HepG2 (cell line): ENCODE data around the gene ATP7B. TPM values are rescaled to one million over a fixed set of nuclear protein-coding genes. Genes with fewer than 3 reads are reported as not detected.

Experiments used
- FOXJ3 ChIP-seq: sonication (generic); formaldehyde crosslinking; IDR thresholded peaks from 2 replicates; pipeline ENCODE4 v1.4.0; 2020; ENCODE audit warnings: missing genetic modification reagents, mild to moderate bottlenecking, borderline replicate concordance
- MEIS1 ChIP-seq: sonication (generic); formaldehyde crosslinking; IDR thresholded peaks from 2 replicates; pipeline ENCODE4 v1.9.0; 2021; ENCODE audit warnings: mild to moderate bottlenecking, missing genetic modification reagents, moderate library complexity, borderline replicate concordance
- MYC ChIP-seq: sonication (generic); formaldehyde crosslinking; IDR thresholded peaks from 2 replicates; pipeline ENCODE4 v1.9.0; 2021; ENCODE audit warnings: missing genetic modification reagents, borderline replicate concordance
- NFE2L2 ChIP-seq: fragments of 150-350 bp; IDR thresholded peaks from 2 replicates; pipeline ENCODE4 v1.6.1; 2014; ENCODE audit warnings: low read length
- RBFOX2 ChIP-seq: fragments of 200-400 bp; formaldehyde crosslinking; IDR thresholded peaks from 2 replicates; pipeline ENCODE4 v1.6.1; 2017; ENCODE audit warnings: low read depth, mild to moderate bottlenecking, low read length
- SMC3 ChIP-seq: IDR thresholded peaks from 2 replicates; pipeline ENCODE4 v1.6.1; 2011; ENCODE audit warnings: low read length, improper control_type of control experiment
- SP2 ChIP-seq: sonication (generic); formaldehyde crosslinking; IDR thresholded peaks from 2 replicates; pipeline ENCODE4 v1.5.1; 2020; ENCODE audit warnings: mild to moderate bottlenecking, missing genetic modification reagents
- ZEB1 ChIP-seq: IDR thresholded peaks from 2 replicates; pipeline ENCODE4 v1.6.1; 2012; ENCODE audit warnings: mild to moderate bottlenecking, low read depth, inconsistent platforms; ENCODE audit not compliant: insufficient replicate concordance
- ZNF552 ChIP-seq: sonication (generic); formaldehyde crosslinking; IDR thresholded peaks from 2 replicates; pipeline ENCODE4 v1.9.0; 2022; ENCODE audit warnings: missing genetic modification reagents, mild to moderate bottlenecking, borderline replicate concordance
- polyA plus RNA-seq, 8 experiments: library from polyadenylated mRNA; depleted of rRNA in 3 of 8; stranded (reverse) in 7 of 8; unstranded in 1 of 8; fragments of >200 nt; fragmentation: Illumina TruSeq in 4 of 8; extraction: Trizol in 4 of 8; gene quantifications; 2 replicates each; pipeline versions ENCODE4 v1.2.1 to v1.2.3, GENCODE V29; 2011 to 2016; ENCODE audit warnings: low read depth in 4 of 8, missing spikeins in 1 of 8, mixed read lengths in 1 of 8; ENCODE audit not compliant: insufficient read depth in 1 of 8
- total RNA-seq, 5 experiments: library from RNA; depleted of rRNA; stranded (reverse); fragments of >200 nt; fragmentation: Illumina TruSeq; extraction: Trizol; gene quantifications; 2 replicates each; pipeline ENCODE4 v1.2.3, GENCODE V29; 2016; ENCODE audit warnings: low read depth in 1 of 5
- TF ChIP-seq, protein P1 (sequence below): sonication (generic); formaldehyde crosslinking; IDR thresholded peaks from one replicate; pipeline ENCODE4 v1.5.1; 2020; ENCODE audit warnings: mild to moderate bottlenecking, missing genetic modification reagents; ENCODE audit errors: not compliant biosample characterization
- TF ChIP-seq, protein P2 (sequence below): sonication (generic); formaldehyde crosslinking; IDR thresholded peaks from 2 replicates; pipeline ENCODE4 v1.5.1; 2020; ENCODE audit warnings: mild to moderate bottlenecking, moderate library complexity, missing genetic modification reagents
- TF ChIP-seq, protein P3 (sequence below), 2 experiments: sonication (generic) in 1 of 2; formaldehyde crosslinking in 1 of 2; IDR thresholded peaks; 2 replicates each; pipeline versions ENCODE4 v1.6.1 to v1.9.0; 2014 to 2022; ENCODE audit warnings: antibody characterized with exemption in 1 of 2, borderline replicate concordance in 1 of 2, inconsistent platforms in 1 of 2, low read depth in 1 of 2, missing genetic modification reagents in 1 of 2

Gene ATP7B
- total and polyA plus RNA-seq, 2 of the 13 experiments (the other 11 are each of a cell fraction or from before 2014, with no cell fraction given) = 31.8 to 57.4 TPM

DNA sequence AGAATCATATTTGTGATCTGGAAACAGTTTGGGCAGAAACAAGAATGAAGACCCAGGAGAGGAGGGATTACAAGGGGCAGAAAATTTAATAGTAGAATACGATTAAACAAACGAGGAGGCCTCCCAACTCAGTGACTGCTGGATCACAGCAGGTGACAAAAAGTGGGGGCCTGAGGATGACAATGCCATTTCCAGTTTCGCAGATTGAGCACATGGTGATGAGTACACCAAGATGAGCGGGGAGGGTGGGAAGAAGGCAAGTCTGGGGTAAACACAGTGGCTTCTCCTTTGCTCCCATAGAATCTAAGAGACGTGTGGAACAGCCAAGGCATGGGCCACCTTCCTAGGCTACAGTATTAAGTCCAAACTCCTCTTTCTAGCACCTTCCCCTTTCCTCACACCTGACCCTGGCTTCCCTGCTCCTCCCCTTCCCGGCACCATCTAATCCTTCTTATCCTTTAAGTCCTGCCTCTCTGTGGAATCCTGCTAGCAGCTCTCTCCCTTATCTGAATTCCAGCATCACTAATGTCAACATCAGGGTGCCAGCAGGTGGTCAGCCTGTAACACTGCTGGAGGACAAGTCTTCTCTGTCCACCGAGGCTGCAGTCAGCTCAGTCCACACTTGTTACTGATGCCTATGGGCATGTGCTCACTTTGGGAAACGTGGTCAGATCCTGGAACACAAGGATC, 13.5 kb downstream of the ATP7B start (continued):
- TF ChIP-seq, protein P1, sequence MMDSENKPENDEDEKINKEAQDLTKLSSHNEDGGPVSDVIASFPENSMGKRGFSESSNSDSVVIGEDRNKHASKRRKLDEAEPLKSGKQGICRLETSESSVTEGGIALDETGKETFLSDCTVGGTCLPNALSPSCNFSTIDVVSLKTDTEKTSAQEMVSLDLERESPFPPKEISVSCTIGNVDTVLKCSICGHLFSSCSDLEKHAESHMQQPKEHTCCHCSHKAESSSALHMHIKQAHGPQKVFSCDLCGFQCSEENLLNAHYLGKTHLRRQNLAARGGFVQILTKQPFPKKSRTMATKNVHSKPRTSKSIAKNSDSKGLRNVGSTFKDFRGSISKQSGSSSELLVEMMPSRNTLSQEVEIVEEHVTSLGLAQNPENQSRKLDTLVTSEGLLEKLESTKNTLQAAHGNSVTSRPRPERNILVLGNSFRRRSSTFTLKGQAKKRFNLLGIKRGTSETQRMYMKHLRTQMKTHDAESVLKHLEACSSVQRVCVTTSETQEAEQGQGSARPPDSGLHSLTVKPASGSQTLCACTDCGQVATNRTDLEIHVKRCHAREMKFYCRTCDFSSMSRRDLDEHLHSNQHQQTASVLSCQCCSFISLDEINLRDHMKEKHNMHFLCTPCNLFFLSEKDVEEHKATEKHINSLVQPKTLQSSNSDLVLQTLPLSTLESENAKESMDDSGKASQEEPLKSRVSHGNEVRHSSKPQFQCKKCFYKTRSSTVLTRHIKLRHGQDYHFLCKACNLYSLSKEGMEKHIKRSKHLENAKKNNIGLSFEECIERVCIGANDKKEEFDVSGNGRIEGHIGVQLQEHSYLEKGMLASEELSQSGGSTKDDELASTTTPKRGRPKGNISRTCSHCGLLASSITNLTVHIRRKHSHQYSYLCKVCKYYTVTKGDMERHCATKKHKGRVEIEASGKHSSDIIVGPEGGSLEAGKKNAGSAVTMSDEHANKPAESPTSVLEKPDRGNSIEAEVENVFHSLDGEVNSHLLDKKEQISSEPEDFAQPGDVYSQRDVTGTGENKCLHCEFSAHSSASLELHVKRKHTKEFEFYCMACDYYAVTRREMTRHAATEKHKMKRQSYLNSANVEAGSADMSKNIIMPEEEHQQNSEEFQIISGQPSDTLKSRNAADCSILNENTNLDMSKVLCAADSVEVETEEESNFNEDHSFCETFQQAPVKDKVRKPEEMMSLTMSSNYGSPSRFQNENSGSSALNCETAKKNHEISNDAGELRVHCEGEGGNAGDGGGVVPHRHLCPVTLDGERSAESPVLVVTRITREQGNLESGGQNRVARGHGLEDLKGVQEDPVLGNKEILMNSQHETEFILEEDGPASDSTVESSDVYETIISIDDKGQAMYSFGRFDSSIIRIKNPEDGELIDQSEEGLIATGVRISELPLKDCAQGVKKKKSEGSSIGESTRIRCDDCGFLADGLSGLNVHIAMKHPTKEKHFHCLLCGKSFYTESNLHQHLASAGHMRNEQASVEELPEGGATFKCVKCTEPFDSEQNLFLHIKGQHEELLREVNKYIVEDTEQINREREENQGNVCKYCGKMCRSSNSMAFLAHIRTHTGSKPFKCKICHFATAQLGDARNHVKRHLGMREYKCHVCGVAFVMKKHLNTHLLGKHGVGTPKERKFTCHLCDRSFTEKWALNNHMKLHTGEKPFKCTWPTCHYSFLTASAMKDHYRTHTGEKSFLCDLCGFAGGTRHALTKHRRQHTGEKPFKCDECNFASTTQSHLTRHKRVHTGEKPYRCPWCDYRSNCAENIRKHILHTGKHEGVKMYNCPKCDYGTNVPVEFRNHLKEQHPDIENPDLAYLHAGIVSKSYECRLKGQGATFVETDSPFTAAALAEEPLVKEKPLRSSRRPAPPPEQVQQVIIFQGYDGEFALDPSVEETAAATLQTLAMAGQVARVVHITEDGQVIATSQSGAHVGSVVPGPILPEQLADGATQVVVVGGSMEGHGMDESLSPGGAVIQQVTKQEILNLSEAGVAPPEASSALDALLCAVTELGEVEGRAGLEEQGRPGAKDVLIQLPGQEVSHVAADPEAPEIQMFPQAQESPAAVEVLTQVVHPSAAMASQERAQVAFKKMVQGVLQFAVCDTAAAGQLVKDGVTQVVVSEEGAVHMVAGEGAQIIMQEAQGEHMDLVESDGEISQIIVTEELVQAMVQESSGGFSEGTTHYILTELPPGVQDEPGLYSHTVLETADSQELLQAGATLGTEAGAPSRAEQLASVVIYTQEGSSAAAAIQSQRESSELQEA (CRISPR knock-in tag) = no peak
- TF ChIP-seq RBFOX2 (no peak), SP2 (CRISPR knock-in tag) (no peak), MYC (peak; percentile 89), ZNF552 (CRISPR knock-in tag) (no peak), SMC3 (no peak; the same call in 1 of the 2 replicates), FOXJ3 (CRISPR knock-in tag) (no peak), MEIS1 (CRISPR knock-in tag) (no peak), ZEB1 (peak; percentile 76), NFE2L2 (no peak)
- TF ChIP-seq, protein P2, sequence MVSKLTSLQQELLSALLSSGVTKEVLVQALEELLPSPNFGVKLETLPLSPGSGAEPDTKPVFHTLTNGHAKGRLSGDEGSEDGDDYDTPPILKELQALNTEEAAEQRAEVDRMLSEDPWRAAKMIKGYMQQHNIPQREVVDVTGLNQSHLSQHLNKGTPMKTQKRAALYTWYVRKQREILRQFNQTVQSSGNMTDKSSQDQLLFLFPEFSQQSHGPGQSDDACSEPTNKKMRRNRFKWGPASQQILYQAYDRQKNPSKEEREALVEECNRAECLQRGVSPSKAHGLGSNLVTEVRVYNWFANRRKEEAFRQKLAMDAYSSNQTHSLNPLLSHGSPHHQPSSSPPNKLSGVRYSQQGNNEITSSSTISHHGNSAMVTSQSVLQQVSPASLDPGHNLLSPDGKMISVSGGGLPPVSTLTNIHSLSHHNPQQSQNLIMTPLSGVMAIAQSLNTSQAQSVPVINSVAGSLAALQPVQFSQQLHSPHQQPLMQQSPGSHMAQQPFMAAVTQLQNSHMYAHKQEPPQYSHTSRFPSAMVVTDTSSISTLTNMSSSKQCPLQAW (CRISPR knock-in tag) = no peak
- TF ChIP-seq, protein P3, sequence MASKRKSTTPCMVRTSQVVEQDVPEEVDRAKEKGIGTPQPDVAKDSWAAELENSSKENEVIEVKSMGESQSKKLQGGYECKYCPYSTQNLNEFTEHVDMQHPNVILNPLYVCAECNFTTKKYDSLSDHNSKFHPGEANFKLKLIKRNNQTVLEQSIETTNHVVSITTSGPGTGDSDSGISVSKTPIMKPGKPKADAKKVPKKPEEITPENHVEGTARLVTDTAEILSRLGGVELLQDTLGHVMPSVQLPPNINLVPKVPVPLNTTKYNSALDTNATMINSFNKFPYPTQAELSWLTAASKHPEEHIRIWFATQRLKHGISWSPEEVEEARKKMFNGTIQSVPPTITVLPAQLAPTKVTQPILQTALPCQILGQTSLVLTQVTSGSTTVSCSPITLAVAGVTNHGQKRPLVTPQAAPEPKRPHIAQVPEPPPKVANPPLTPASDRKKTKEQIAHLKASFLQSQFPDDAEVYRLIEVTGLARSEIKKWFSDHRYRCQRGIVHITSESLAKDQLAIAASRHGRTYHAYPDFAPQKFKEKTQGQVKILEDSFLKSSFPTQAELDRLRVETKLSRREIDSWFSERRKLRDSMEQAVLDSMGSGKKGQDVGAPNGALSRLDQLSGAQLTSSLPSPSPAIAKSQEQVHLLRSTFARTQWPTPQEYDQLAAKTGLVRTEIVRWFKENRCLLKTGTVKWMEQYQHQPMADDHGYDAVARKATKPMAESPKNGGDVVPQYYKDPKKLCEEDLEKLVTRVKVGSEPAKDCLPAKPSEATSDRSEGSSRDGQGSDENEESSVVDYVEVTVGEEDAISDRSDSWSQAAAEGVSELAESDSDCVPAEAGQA (IDR thresholded peaks at IDR 0.05; ENCODE audit: low read depth) = no peak
- TF ChIP-seq, protein P3 (CRISPR knock-in tag; IDR thresholded peaks at IDR 0.05; ENCODE audit: borderline replicate concordance) = no peak
